ENCODE measurements around the gene TMEM255B. TPM values are rescaled to one million over a fixed set of nuclear protein-coding genes. Genes with fewer than 3 reads are reported as not detected.
"Not testable (repeated sequence)": the region's sequence is repeated elsewhere in the genome, so short reads cannot be mapped to it uniquely, and the experiment has no call there.

Gene TMEM255B
- total RNA-seq: 1 to 10 TPM; 1.3 to 2.2 TPM

DNA sequence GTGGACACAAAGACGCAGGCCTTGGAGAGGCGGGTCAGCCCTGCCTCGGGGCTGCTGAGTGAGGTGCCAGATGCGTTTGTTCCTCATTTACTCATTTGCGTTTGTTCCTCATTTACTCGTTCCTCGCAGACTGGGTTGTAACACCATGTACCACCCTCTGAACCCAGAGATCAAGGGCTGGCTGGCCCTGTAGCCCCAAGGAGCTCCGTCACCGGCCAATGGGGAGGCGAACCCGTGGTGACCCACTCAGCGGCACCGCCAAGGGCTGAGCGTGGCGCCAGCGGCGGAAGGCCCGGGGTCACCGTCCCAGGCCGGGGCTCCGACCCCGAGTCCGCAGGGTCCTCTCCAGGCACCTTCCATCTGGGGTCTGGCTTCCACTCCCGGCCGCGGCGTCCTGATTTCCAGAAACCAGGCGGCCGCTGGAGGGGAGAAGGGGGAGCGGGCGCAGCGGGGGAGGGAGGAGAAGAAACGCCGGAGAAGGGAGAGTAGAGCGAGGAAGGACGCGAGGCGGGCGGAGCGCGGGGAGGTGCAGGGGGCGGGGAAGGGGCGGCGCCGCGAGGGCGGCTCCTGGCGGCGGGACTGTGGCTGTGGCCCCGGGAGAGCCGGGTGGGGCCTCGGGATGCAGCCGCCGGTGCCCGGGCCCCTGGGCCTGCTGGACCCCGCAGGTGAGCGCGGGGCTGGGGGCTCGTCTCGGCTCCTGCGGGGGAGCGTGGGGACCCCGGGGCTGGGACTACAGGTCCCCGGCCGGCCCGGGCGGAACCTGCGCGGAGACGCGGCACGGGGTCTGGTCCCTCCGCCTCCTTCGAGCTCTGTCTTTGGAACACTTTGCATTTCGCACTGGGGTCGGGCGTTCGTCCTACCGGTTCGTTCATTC is at the start of gene TMEM255B:
TMEM255B (plus strand) TSS at position 576 of the 874 bp plus-strand sequence; CDS start at position 620, 44 bp downstream.
- peak within 1 kb of the TSS; percentile 93 for H3K4me3 Mint-ChIP-seq
- H3K27me3 Mint-ChIP-seq: peaks cover 48 to 60% of the 10 kb centered on the region in 2 donors

DNA sequence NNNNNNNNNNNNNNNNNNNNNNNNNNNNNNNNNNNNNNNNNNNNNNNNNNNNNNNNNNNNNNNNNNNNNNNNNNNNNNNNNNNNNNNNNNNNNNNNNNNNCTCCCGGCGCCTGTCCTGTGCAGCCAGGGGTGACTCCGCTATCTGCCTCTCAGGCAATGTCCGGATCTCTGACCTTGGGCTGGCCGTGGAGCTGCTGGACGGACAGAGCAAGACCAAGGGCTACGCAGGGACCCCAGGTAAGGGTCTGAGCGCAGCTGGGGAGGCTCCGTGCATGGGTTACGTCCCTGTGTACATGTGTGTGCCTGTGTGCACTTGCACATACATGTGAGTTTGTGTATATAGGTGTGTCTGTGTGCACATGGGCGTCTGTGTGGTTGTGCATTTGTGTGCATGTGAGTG is 36.1 kb upstream of the TMEM255B start:
- Mint-ChIP-seq H3K4me3 (no peak overlapping the region), H3K27ac (no peak overlapping the region), H3K27me3 (no peaks in the 10 kb centered on the region), H3K4me1 (ENCODE audit: low read depth in 2 of 2) (peaks cover 0 to 3% of the 10 kb centered on the region in 2 donors), H3K36me3 (no peaks in the 10 kb centered on the region), H3K9me3 (no peaks in the 10 kb centered on the region)
- ATAC-seq (no peak), DNase-seq (ENCODE audit: low spot score) (no peak)

More for the DNA sequence above, at the start of gene TMEM255B:
- ATAC-seq (peak; percentile 94 to 96), DNase-seq (ENCODE audit: low spot score) (no peak)
- no peaks in the 10 kb centered on the region for H3K9me3 Mint-ChIP-seq
- peaks cover 13 to 18% of the 10 kb centered on the region in 2 donors for H3K4me1 Mint-ChIP-seq (ENCODE audit: low read depth in 2 of 2)
- H3K27ac Mint-ChIP-seq: no peak within 1 kb of the TSS
- H3K36me3 Mint-ChIP-seq: no peaks in the 10 kb centered on the region

DNA sequence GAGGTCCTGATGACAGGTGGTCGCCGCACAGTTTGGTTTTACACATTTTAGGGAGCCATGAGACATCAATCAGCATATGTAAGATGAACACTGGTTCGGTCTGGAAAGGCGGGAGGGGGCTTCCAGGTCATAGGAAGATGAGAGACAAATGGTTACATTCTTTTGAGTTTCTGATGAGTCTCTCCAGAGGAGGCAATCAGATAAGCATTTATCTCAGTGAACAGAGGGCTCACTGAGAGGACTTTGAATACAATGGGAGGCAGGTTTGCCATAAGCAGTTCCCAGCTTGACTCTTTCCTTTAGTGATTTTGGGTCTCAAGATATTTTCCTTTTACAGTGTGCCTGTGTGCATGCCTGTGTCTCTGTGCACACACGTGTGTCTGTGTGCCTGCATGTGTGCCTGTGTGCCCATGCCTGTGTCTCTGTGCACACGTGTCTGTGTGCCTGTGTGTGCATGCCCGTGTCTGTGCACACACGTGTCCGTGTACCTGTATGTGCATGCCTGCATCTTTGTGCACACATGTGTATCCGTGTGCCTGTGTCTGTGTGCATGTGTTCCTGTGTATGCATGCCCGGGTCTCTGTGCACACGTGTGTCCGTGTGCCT is 35.5 kb upstream of the TMEM255B start:
- no peak for DNase-seq (ENCODE audit: low spot score)
- H3K27ac Mint-ChIP-seq: no peak overlapping the region
- H3K36me3 Mint-ChIP-seq: no peaks in the 10 kb centered on the region
- no peak for ATAC-seq
- no peak overlapping the region for H3K4me3 Mint-ChIP-seq
- no peaks in the 10 kb centered on the region for H3K9me3 Mint-ChIP-seq
- H3K4me1 Mint-ChIP-seq (ENCODE audit: low read depth in 2 of 2): peaks cover 0 to 3% of the 10 kb centered on the region in 2 donors
- H3K27me3 Mint-ChIP-seq: peaks cover 0 to 2% of the 10 kb centered on the region in 2 donors

DNA sequence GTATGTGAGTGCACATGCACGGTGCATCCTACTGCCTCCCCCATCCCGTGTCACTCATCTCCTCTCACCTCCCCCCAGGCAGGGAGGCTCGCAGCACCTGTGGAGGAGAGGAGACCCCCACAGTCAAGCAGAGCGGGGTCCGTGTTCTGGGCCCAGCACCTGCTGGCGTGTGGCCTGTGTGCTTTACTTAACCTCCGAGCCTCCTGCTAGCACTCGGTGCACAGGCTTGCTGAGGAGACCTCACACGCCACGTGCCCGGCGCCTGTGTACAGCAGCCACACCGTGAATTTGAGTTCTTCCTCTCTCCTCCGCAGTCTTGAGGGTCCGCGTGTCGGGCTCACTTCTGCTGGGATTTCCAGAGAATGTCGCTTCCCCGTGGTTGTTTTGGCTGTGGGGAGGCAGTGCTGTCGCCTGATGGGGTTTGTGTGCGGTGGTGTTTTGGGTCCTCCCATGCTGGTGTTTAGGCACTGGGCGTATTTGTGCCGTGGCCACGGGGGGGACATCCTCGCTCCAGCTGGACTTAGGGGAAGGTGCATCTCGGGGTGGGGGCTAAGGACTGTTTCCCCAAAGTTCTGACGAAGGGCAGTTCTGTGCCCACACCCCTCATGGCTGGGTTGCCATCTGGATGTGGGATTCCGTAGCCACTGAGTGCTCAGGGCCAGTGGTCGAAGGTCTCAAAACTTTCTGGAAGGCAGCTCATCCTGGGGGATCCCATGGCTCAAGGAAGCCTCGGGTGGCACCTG is 34.8 kb upstream of the TMEM255B start:
- H3K4me1 Mint-ChIP-seq (ENCODE audit: low read depth in 2 of 2): peaks cover 0 to 3% of the 10 kb centered on the region in 2 donors
- DNase-seq (ENCODE audit: low spot score) (no peak), ATAC-seq (no peak)
- peak overlapping the region; percentile 61 for H3K4me3 Mint-ChIP-seq
- H3K9me3 Mint-ChIP-seq: no peaks in the 10 kb centered on the region
- peak overlapping the region; percentile 44 to 59 for H3K27ac Mint-ChIP-seq
- H3K36me3 Mint-ChIP-seq: no peaks in the 10 kb centered on the region
- H3K27me3 Mint-ChIP-seq: peaks cover 0 to 3% of the 10 kb centered on the region in 2 donors

DNA sequence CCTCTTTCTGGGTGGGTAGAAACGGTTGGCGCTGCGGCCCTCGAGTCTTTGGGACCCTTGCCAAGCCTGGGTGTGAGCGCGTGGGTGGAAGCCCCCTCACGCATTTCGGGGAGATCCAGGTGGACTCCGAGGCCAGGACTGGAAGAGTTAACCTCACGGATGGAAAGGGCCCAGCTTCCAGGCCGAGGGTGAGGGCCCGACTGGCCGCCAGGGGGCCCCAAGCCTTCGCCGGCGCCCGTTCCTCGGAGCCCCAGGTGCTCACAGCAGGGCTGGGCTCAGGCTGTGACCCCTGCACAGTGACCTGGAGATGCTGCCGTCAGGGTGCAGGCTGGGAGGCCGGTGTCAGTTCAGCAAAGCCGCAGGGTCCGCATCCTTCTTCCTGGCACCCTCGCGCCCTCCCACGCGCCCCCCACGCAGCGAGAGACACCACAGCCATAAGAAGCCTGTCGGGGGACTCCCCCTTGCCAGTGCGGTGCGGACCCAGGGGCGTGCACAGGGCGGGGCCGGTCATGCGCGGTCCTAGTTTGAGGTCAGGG is 34.2 kb upstream of the TMEM255B start:
- Mint-ChIP-seq H3K4me1 (ENCODE audit: low read depth in 2 of 2) (peaks cover 0 to 3% of the 10 kb centered on the region in 2 donors), H3K9me3 (no peaks in the 10 kb centered on the region), H3K27ac (peak overlapping the region; percentile 44 to 59), H3K36me3 (no peaks in the 10 kb centered on the region), H3K27me3 (peaks cover 0 to 6% of the 10 kb centered on the region in 2 donors), H3K4me3 (peak overlapping the region; percentile 61)
- peak; percentile 95 for DNase-seq (ENCODE audit: low spot score)
- ATAC-seq: peak; percentile 94 to 98

DNA sequence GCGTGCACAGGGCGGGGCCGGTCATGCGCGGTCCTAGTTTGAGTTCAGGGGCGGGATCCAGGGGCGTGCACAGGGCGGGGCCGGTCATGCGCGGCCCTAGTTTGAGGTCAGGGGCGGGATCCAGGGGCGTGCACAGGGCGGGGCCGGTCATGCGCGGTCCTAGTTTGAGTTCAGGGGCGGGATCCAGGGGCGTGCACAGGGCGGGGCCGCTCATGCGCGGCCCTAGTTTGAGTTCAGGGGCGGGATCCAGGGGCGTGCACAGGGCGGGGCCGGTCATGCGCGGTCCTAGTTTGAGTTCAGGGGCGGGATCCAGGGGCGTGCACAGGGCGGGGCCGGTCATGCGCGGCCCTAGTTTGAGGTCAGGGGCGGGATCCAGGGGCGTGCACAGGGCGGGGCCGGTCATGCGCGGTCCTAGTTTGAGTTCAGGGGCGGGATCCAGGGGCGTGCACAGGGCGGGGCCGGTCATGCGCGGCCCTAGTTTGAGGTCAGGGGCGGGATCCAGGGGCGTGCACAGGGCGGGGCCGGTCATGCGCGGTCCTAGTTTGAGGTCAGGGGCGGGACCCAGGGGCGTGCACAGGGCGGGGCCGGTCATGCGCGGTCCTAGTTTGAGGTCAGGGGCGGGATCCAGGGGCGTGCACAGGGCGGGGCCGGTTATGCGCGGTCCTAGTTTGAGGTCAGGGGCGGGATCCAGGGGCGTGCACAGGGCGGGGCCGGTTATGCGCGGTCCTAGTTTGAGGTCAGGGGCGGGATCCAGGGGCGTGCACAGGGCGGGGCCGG is 33.5 kb upstream of the TMEM255B start:
- H3K27ac Mint-ChIP-seq: peak overlapping the region; percentile 44 to 59
- not testable (repeated sequence) for H3K36me3 Mint-ChIP-seq; DNase-seq (ENCODE audit: low spot score); ATAC-seq; H3K4me1 Mint-ChIP-seq (ENCODE audit: low read depth in 2 of 2); H3K9me3 Mint-ChIP-seq; H3K27me3 Mint-ChIP-seq
- H3K4me3 Mint-ChIP-seq: peak overlapping the region; percentile 61

DNA sequence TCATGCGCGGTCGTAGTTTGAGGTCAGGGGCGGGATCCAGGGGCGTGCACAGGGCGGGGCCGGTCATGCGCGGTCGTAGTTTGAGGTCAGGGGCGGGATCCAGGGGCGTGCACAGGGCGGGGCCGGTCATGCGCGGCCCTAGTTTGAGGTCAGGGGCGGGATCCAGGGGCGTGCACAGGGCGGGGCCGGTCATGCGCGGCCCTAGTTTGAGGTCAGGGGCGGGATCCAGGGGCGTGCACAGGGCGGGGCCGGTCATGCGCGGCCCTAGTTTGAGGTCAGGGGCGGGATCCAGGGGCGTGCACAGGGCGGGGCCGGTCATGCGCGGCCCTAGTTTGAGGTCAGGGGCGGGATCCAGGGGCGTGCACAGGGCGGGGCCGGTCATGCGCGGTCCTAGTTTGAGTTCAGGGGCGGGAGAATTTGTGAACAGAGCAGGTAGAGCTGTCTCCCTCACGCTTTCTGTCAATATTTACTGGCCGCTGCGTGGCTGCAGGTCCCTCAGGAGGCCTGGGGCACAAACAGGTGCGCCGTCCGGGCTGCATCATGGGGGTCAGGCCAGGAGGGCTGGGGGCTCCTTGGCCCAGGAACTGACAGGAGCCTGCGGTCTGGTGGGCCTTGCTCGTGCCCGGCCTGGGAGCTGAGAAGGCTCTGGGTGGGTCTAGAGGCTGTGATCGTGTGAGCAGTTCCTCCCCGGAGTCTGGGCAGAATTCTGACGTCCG is 32.8 kb upstream of the TMEM255B start:
- not testable (repeated sequence) for H3K27me3 Mint-ChIP-seq; H3K36me3 Mint-ChIP-seq; ATAC-seq; H3K9me3 Mint-ChIP-seq; H3K4me1 Mint-ChIP-seq (ENCODE audit: low read depth in 2 of 2); DNase-seq (ENCODE audit: low spot score); H3K27ac Mint-ChIP-seq
- H3K4me3 Mint-ChIP-seq: peak overlapping the region; percentile 25

DNA sequence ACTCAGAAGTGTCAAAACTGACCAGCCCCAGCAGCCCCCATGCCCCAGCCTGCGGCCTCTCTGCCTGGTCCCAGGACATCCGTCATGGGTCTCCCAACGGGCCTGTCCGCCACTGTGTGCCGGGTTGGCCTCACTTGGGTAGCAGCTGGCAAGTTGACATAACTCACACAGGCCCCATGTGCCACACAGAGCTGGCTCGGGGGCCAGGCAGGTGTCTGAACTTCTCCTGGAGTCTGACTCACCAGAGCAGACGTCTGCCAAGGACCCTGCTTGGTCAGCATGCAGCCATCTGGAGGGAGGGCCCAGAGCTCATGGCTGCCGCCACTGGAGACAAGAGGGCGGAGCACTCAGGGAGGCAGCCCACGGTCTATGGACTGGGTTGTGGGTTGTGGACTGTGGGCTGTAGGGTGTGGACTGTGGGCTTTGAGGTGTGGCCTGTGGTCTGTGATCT is 32.0 kb upstream of the TMEM255B start:
- Mint-ChIP-seq H3K4me3 (no peak overlapping the region), H3K9me3 (no peaks in the 10 kb centered on the region), H3K4me1 (ENCODE audit: low read depth in 2 of 2) (peaks cover 0 to 3% of the 10 kb centered on the region in 2 donors), H3K36me3 (no peaks in the 10 kb centered on the region), H3K27me3 (peaks cover 0 to 6% of the 10 kb centered on the region in 2 donors), H3K27ac (no peak overlapping the region)
- ATAC-seq (no peak), DNase-seq (ENCODE audit: low spot score) (no peak)

DNA sequence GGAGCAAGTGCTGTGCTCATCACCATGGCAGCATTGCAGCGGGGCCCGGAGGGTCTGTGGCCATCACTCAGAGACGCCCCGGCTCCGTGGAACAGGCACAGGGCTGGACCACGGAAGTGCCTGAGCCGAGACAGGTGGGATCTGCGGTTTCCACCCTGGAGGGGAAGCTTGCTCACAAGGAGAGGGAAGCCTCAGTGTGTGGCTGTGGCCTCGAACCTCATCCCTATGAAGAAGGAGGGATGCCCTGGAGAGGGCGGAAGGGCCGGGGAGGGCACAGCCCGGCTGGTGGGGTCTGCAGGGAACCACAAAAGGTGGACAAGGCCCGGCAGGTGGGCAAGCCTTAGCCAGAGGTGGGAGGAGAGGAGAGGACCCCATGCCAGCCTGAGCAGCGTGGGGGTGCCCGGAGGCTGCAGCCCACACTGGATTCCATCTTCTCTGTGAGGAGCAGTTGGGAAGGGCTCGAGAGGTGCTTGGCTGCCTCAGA is 30.4 kb upstream of the TMEM255B start:
- no peak for DNase-seq (ENCODE audit: low spot score)
- peaks cover 0 to 3% of the 10 kb centered on the region in 2 donors for H3K4me1 Mint-ChIP-seq (ENCODE audit: low read depth in 2 of 2)

DNA sequence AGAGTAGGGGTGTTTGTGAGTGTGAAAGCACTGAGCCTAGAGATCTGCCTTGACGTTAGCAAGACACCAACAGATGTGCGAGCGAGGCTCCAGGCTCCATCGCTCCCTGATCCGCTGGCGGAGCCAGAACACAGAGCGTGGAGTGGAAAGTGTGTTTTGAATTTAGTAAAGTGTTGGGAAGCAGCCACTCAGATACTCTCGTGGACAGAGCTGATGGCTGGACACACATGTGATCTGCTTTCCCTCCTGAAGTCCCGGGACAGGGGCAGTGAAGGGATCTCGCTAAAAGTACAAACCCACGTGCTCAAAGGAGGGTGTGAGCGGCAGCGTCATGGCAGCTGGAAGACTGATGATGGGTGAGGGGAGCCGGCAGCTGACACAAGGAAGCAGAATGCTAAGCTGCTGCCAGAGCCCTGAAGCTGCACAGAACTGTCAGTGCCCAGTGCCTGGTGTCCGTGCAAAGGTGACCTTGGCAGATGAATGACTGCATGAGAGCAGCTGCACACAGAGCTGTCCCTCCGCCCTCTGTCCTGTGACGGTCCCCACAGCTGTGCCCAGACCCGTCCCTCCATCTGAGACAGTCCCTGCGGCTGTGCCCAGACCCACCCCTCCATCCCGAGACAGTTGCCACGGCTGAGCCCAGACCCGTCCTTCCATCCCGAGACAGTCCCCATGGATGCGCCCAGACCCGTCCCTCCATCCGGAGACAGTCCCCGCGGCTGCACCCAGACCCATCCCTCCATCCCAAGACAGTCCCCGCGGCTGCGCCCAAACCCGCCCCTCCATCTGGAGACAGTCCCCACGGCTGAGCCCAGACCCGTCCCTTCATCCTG is 29.6 kb upstream of the TMEM255B start:
- ATAC-seq (no peak), DNase-seq (ENCODE audit: low spot score) (no peak)
- peaks cover 0 to 6% of the 10 kb centered on the region in 2 donors for H3K27me3 Mint-ChIP-seq
- H3K4me3 Mint-ChIP-seq: no peak overlapping the region
- peaks cover 0 to 6% of the 10 kb centered on the region in 2 donors for H3K4me1 Mint-ChIP-seq (ENCODE audit: low read depth in 2 of 2)
- H3K9me3 Mint-ChIP-seq: no peaks in the 10 kb centered on the region
- no peak overlapping the region for H3K27ac Mint-ChIP-seq
- H3K36me3 Mint-ChIP-seq: no peaks in the 10 kb centered on the region

More for the DNA sequence above, 30.4 kb upstream of the TMEM255B start:
- no peak for ATAC-seq
- no peaks in the 10 kb centered on the region for H3K9me3 Mint-ChIP-seq
- H3K27ac Mint-ChIP-seq: no peak overlapping the region
- H3K36me3 Mint-ChIP-seq: no peaks in the 10 kb centered on the region
- no peak overlapping the region for H3K4me3 Mint-ChIP-seq
- peaks cover 0 to 6% of the 10 kb centered on the region in 2 donors for H3K27me3 Mint-ChIP-seq

DNA sequence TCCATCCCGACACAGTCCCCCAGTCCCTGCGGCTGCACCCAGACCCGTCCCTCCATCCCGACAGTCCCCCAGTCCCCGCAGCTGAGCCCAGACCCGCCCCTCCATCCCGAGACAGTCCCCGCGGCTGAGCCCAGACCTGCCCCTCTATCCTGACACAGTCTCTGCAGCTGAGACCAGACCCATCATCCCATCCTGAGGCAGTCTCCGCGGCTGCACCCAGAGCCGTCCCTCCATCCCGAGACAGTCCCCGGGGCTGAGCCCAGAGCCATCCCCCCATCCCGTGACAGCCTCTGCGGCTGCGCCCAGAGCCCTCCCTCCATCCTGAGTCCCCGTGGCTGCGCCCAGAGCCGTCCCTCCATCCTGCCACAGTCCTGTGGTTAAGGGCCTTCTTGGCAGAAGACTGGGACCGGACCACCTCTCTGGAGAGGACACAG is 28.8 kb upstream of the TMEM255B start:
- no peaks in the 10 kb centered on the region for H3K36me3 Mint-ChIP-seq
- DNase-seq (ENCODE audit: low spot score) (no peak), ATAC-seq (no peak)
- H3K9me3 Mint-ChIP-seq: no peaks in the 10 kb centered on the region
- no peak overlapping the region for H3K4me3 Mint-ChIP-seq
- H3K4me1 Mint-ChIP-seq (ENCODE audit: low read depth in 2 of 2): peaks cover 0 to 4% of the 10 kb centered on the region in 2 donors
- peaks cover 0 to 6% of the 10 kb centered on the region in 2 donors for H3K27me3 Mint-ChIP-seq
- no peak overlapping the region for H3K27ac Mint-ChIP-seq

Measured in natural killer cell treated with Interleukin-12 subunit alpha and Interleukin-12 subunit beta and Interleukin-15 and Interleukin-18, amount 100 ng/mL, for 72 hours (primary cell).